ENCODE measurements around the gene HSD11B2. TPM values are rescaled to one million over a fixed set of nuclear protein-coding genes. Genes with fewer than 3 reads are reported as not detected.

HSD11B2 gene
- total and polyA plus RNA-seq, 2 donors (not counting 3 experiments of a cell fraction or from before 2014, with no cell fraction given) = 0.10 TPM; not detected in 1

- dilution Hi-C loops (cut with MboI; ENCODE audit: extremely low pct_ligation_motif_present, low sequenced_read_pairs) = no loop called here
- no peak overlapping the region for H3K27ac ChIP-seq (ENCODE audit: insufficient read depth, low read depth, low read length)
- H3K9ac ChIP-seq (replicated peaks; ENCODE audit: extremely low read depth, insufficient read depth, low read length) = no peak overlapping the region
- DNase-seq (ENCODE audit: low read depth, low spot score) (no peak), FAIRE-seq (no peak)
- H3K4me1 ChIP-seq (ENCODE audit: control insufficient read depth, extremely low read depth, insufficient read depth, low read length) = no peaks in the 10 kb centered on the region
- CTCF ChIA-PET = interaction anchor here (1.1 to 9.0 kb wide), 5 partner anchors 25 to 164 kb away, joined by 3 to 201 read pairs (median 4); no protein-coding TSS in a partner anchor
- H3K27me3 ChIP-seq (ENCODE audit: control insufficient read depth in 2 of 2, insufficient read depth in 2 of 2, low read length in 2 of 2) = peaks cover 25 to 34% of the 10 kb centered on the region in 2 experiments
- H3K9me1 ChIP-seq (replicated peaks; ENCODE audit: control insufficient read depth, extremely low read depth, insufficient read depth, low read length) = no peaks in the 10 kb centered on the region
- POLR2A ChIA-PET = no interaction called here
- BruUV-seq (replicated peaks) = no TSS peak
- no peaks in the 10 kb centered on the region for H3K9me3 ChIP-seq (replicated peaks; ENCODE audit: control insufficient read depth, insufficient read depth, low read length)
- no peak overlapping the region for H2AFZ ChIP-seq (ENCODE audit: low read depth, low read length)
- H3K79me2 ChIP-seq (ENCODE audit: control insufficient read depth, insufficient read depth, low read length) = no peaks in the 10 kb centered on the region
- no peak for TF ChIP-seq MYC (IDR thresholded peaks at IDR 0.05; ENCODE audit: low read depth, low read length)
- no peak for TF ChIP-seq POLR2A (IDR thresholded peaks at IDR 0.05; ENCODE audit: low read depth, low read length)
- no peak for TF ChIP-seq JUN (IDR thresholded peaks at IDR 0.05; ENCODE audit: borderline replicate concordance, insufficient read depth, insufficient read length, low read depth)
- TF ChIP-seq GATA2 (IDR thresholded peaks at IDR 0.05; ENCODE audit: insufficient read depth, insufficient read length, low read depth, low read length) = no peak
- TF ChIP-seq FOS (IDR thresholded peaks at IDR 0.05; ENCODE audit: borderline replicate concordance, insufficient read depth, low read length) = no peak
- TF ChIP-seq CTCF (IDR thresholded peaks at IDR 0.05; ENCODE audit: extremely low read depth in 1 of 2, insufficient read depth in 1 of 2, low read depth in 1 of 2, low read length in 2 of 2) = no peak
- TF ChIP-seq MAX (IDR thresholded peaks at IDR 0.05; ENCODE audit: insufficient read depth, insufficient read length) = no peak
- TF ChIP-seq EZH2 (IDR thresholded peaks at IDR 0.05; ENCODE audit: borderline replicate concordance, low read depth, low read length, severe bottlenecking) = no peak
- no peak for TF ChIP-seq POLR2AphosphoS5 (IDR thresholded peaks at IDR 0.05; ENCODE audit: insufficient read depth, low read depth, low read length)
- H3K4me3 ChIP-seq (replicated peaks in 1 of 3; ENCODE audit: insufficient read depth in 1 of 3, low read depth in 1 of 3, low read length in 3 of 3) = no peak overlapping the region
- intact Hi-C loops (cut with micrococcal nuclease) = no loop called here
- no peak overlapping the region for H3K4me2 ChIP-seq (ENCODE audit: insufficient read depth, low read length)
- no peaks in the 10 kb centered on the region for H3K36me3 ChIP-seq (ENCODE audit: control insufficient read depth in 2 of 2, extremely low read depth in 1 of 2, insufficient read depth in 2 of 2, low read length in 2 of 2)
- no peaks in the 10 kb centered on the region for H4K20me1 ChIP-seq (replicated peaks; ENCODE audit: control insufficient read depth, extremely low read depth, insufficient read depth, low read length)
Observed at GRCh38 chr16:67424261-67424615, 6.7 kb upstream of the HSD11B2 start.
